HEK293T (cell line): Measurements from ENCODE around the gene PARM1.
"Not testable (repeated sequence)": the region's sequence is repeated elsewhere in the genome, so short reads cannot be mapped to it uniquely, and the experiment has no call there.

Source experiments
- CTCF ChIA-PET: fragments of 350-600 bp; formaldehyde crosslinking; extraction: SDS; loops from one replicate; lab custom pipeline; 2021; ENCODE audit warnings: antibody characterized with exemption, inconsistent platforms; lab: Yijun Ruan, JAX
- POLR2A ChIA-PET: fragments of 350-600 bp; formaldehyde crosslinking; extraction: SDS; loops from one replicate; lab custom pipeline; 2020; ENCODE audit warnings: antibody characterized with exemption, inconsistent platforms; lab: Yijun Ruan, JAX
- DNase-seq: peaks from one replicate; pipeline ENCODE4 v3.0.0; 2012; ENCODE audit warnings: mixed read lengths; ENCODE audit errors: extremely low spot score
- ARNT ChIP-seq: fragments of 450-650 bp; IDR thresholded peaks from 2 replicates; pipeline ENCODE4 v1.6.1; 2017; ENCODE audit warnings: mild to moderate bottlenecking
- BHLHE40 ChIP-seq: fragments of 450-650 bp; IDR thresholded peaks from 2 replicates; pipeline ENCODE4 v1.6.1; 2016; ENCODE audit warnings: mild to moderate bottlenecking, moderate library complexity, borderline replicate concordance
- CTBP1 ChIP-seq: fragments of 450-650 bp; IDR thresholded peaks from 2 replicates; pipeline ENCODE4 v1.6.1; 2016; ENCODE audit warnings: borderline replicate concordance
- ELF4 ChIP-seq: fragments of 450-650 bp; IDR thresholded peaks from 2 replicates; pipeline ENCODE4 v1.6.1; 2017; ENCODE audit warnings: antibody characterized with exemption
- FOXA1 ChIP-seq: fragments of 450-650 bp; IDR thresholded peaks from 2 replicates; pipeline ENCODE4 v1.6.1; 2016; ENCODE audit warnings: mild to moderate bottlenecking
- FOXK2 ChIP-seq: fragments of 450-650 bp; IDR thresholded peaks from 2 replicates; pipeline ENCODE4 v1.6.1; 2016; ENCODE audit warnings: mild to moderate bottlenecking
- FOXM1 ChIP-seq: fragments of 450-650 bp; IDR thresholded peaks from 2 replicates; pipeline ENCODE4 v1.6.1; 2017; ENCODE audit warnings: mild to moderate bottlenecking, borderline replicate concordance
- HDGF ChIP-seq: fragments of 450-650 bp; IDR thresholded peaks from 2 replicates; pipeline ENCODE4 v1.6.1; 2017; ENCODE audit warnings: antibody characterized with exemption, borderline replicate concordance
- L3MBTL2 ChIP-seq: fragments of 450-650 bp; conservative IDR thresholded peaks from 2 replicates; pipeline ENCODE4 v1.6.1; 2016; ENCODE audit warnings: mild to moderate bottlenecking
- LEF1 ChIP-seq: fragments of 450-650 bp; IDR thresholded peaks from 2 replicates; pipeline ENCODE4 v1.6.1; 2017; ENCODE audit warnings: mild to moderate bottlenecking, borderline replicate concordance
- NFRKB ChIP-seq: fragments of 450-650 bp; IDR thresholded peaks from 2 replicates; pipeline ENCODE4 v1.6.1; 2016; ENCODE audit warnings: mild to moderate bottlenecking, moderate library complexity
- PKNOX1 ChIP-seq: fragments of 450-650 bp; IDR thresholded peaks from 2 replicates; pipeline ENCODE4 v1.6.1; 2016
- SP1 ChIP-seq: fragments of 450-650 bp; IDR thresholded peaks from 2 replicates; pipeline ENCODE4 v1.6.1; 2017
- SUZ12 ChIP-seq: fragments of 450-650 bp; IDR thresholded peaks from 2 replicates; pipeline ENCODE4 v1.6.1; 2016; ENCODE audit warnings: mild to moderate bottlenecking
- TARDBP ChIP-seq: fragments of 450-650 bp; IDR thresholded peaks from 2 replicates; pipeline ENCODE4 v1.6.1; 2016
- ZNF384 ChIP-seq: fragments of 450-650 bp; IDR thresholded peaks from 2 replicates; pipeline ENCODE4 v1.6.1; 2016

The PARM1 gene

GRCh38 chr4:74982546-74983252, 49.8 kb downstream of the PARM1 start:
- DNase-seq = no peak
- ChIA-PET POLR2A (no interaction called here), CTCF (no interaction called here)
- TF ChIP-seq SP1 (no peak), TARDBP (no peak), NFRKB (no peak), FOXM1 (no peak), ARNT (no peak), PKNOX1 (no peak), HDGF (no peak), ZNF384 (no peak), FOXK2 (no peak), ELF4 (no peak), L3MBTL2 (no peak), LEF1 (no peak), SUZ12 (no peak), FOXA1 (no peak), BHLHE40 (no peak), CTBP1 (no peak)

- ChIA-PET POLR2A (no interaction called here), CTCF (no interaction called here)
- no peak for DNase-seq
- no peak for TF ChIP-seq FOXK2
- no peak for TF ChIP-seq LEF1
- no peak for TF ChIP-seq FOXA1
- no peak for TF ChIP-seq PKNOX1
- no peak for TF ChIP-seq TARDBP
Observed at GRCh38 chr4:74983253-74983635, 50.3 kb downstream of the PARM1 start.

GRCh38 chr4:74990276-74990875, 57.5 kb downstream of the PARM1 start:
- TF ChIP-seq SP1 = no peak
- no peak for TF ChIP-seq PKNOX1
- no peak for TF ChIP-seq ELF4
- no peak for TF ChIP-seq LEF1
- no peak for TF ChIP-seq FOXK2
- TF ChIP-seq BHLHE40 = no peak
- TF ChIP-seq ARNT = no peak
- TF ChIP-seq HDGF = no peak
- TF ChIP-seq L3MBTL2 = no peak
- no peak for TF ChIP-seq FOXM1
- no peak for TF ChIP-seq ZNF384
- no peak for TF ChIP-seq CTBP1
- ChIA-PET CTCF (no interaction called here), POLR2A (no interaction called here)

GRCh38 chr4:74994436-74994835, 61.5 kb downstream of the PARM1 start:
- CTCF ChIA-PET, POLR2A ChIA-PET, DNase-seq: not testable (repeated sequence)

More at GRCh38 chr4:74990276-74990875, 57.5 kb downstream of the PARM1 start:
- no peak for DNase-seq

- CTCF ChIA-PET = no interaction called here
- POLR2A ChIA-PET = no interaction called here
- TF ChIP-seq SP1 (no peak), ARNT (no peak), NFRKB (no peak)
- DNase-seq = no peak
Observed at GRCh38 chr4:74996996-74997395, 64.1 kb downstream of the PARM1 start.

- no peak for DNase-seq
- ChIA-PET CTCF (no interaction called here), POLR2A (no interaction called here)
- TF ChIP-seq SP1 (no peak), PKNOX1 (no peak), NFRKB (no peak)
Observed at GRCh38 chr4:74997948-74998729, 65.2 kb downstream of the PARM1 start.
